Body of pancreas (tissue), 4 donors: ENCODE results near the gene OPALIN. TPM values are rescaled to one million over a fixed set of nuclear protein-coding genes. Genes with fewer than 3 reads are reported as not detected.

ENCODE experiments used
- ATAC-seq: fragments of 150-250 bp; one replicate; pipeline ENCODE4 v1.9.1; 2016
- DNase-seq, 4 donors: peaks; one replicate each; pipeline ENCODE4 v3.0.0-alpha.2; 2019
- H3K27ac ChIP-seq, 4 donors: fragments of 200-600 bp; sonication (generic); 1 replicate in 3 of 4; 2 replicates in 1 of 4; pipeline versions ENCODE4 v1.5.1 to v1.6.1; 2016 to 2019; ENCODE audit warnings: mild to moderate bottlenecking in 1 of 4, mixed read lengths in 1 of 4, moderate library complexity in 1 of 4
- H3K27me3 ChIP-seq, 2 donors: fragments of 200-600 bp; sonication (generic); one replicate each; pipeline ENCODE4 v1.6.0; 2016; ENCODE audit warnings: mild to moderate bottlenecking in 1 of 2
- H3K36me3 ChIP-seq, 2 donors: fragments of 200-600 bp; sonication (generic); replicated peaks in 1 of 2; 2 replicates each; pipeline ENCODE4 v1.5.1; 2016; ENCODE audit warnings: low read depth in 2 of 2; ENCODE audit not compliant: insufficient read depth in 1 of 2
- H3K4me1 ChIP-seq: fragments of 200-600 bp; sonication (generic); one replicate; pipeline ENCODE4 v1.6.0; 2016
- H3K4me3 ChIP-seq, 2 donors: fragments of 200-600 bp; sonication (generic); 1 replicate in 1 of 2; 2 replicates in 1 of 2; pipeline ENCODE4 v1.5.1; 2016 to 2019
- H3K9me3 ChIP-seq, 3 donors: fragments of 200-600 bp; sonication (generic); 1 replicate in 2 of 3; 2 replicates in 1 of 3; pipeline ENCODE4 v1.5.1; 2016
- POLR2A ChIP-seq, 3 donors: fragments of 450-650 bp; IDR thresholded peaks; one replicate each; pipeline ENCODE4 v1.6.1; 2016; ENCODE audit warnings: antibody characterized with exemption in 3 of 3, mild to moderate bottlenecking in 2 of 3
- WGBS, 2 donors: methylation state at CpG; one replicate each; pipeline ENCODE4 v1.1.5; 2017; 5-methylcytosine and 5-hydroxymethylcytosine counted together
- intact Hi-C: fragments of 100-400 bp; cut with DNase I; formaldehyde crosslinking; loops from one replicate; pipeline ENCODE4 v1.15.1; 2023
- total RNA-seq, 2 donors: library from RNA; depleted of rRNA; stranded (reverse); fragments of >200 nt; gene quantifications; one replicate each; pipeline ENCODE4 v1.1.0, GENCODE V29; 2016
- TF ChIP-seq, protein P1 (sequence below), 7 experiments: fragments of 450-650 bp in 4 of 7; fragments of 200-600 bp in 3 of 7; sonication (generic) in 3 of 7; IDR thresholded peaks; one replicate each; pipeline ENCODE4 v1.5.1; 2016 to 2019; ENCODE audit warnings: antibody characterized with exemption in 7 of 7

Gene OPALIN
- total RNA-seq, 2 donors from 2014 or later: not detected

DNA sequence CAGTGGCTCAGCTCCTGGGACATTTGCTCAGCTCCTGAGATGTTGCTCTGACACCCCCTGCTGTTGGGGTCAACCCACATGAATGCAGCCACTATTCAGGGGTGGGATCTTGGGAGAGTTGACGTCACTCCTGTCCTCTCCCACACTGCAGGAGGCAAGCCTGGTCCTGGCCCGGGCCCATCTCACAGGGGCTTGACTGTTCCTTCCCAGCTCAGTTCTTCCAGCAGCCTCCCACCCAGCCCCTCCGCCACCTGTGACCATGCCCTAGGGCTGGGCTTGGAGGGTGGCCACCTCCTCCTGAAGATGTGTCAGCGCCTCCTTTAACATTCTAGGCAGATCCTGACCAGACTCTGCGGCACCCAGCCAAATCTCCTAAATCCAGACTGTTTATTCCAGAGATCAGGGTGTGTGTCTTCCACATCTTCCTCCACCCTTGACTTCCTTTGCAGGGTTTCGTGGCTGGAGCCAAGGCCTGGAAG lies 19.1 kb upstream of the OPALIN start:
- Histone ChIP-seq H3K9me3 (no peaks in the 10 kb centered on the region), H3K36me3 (no peaks in the 10 kb centered on the region), H3K4me1 (peaks cover 7% of the 10 kb centered on the region), H3K27me3 (no peaks in the 10 kb centered on the region), H3K27ac (no peak overlapping the region), H3K4me3 (no peak overlapping the region)
- ATAC-seq (no peak), DNase-seq (peak in 1 of 4 donors; percentile 21)
- intact Hi-C loops: loop anchor here (5.0 kb wide), 1 partner anchor 134 kb away; the partner anchor contains the start of gene TLL2
- TF ChIP-seq, protein P1, sequence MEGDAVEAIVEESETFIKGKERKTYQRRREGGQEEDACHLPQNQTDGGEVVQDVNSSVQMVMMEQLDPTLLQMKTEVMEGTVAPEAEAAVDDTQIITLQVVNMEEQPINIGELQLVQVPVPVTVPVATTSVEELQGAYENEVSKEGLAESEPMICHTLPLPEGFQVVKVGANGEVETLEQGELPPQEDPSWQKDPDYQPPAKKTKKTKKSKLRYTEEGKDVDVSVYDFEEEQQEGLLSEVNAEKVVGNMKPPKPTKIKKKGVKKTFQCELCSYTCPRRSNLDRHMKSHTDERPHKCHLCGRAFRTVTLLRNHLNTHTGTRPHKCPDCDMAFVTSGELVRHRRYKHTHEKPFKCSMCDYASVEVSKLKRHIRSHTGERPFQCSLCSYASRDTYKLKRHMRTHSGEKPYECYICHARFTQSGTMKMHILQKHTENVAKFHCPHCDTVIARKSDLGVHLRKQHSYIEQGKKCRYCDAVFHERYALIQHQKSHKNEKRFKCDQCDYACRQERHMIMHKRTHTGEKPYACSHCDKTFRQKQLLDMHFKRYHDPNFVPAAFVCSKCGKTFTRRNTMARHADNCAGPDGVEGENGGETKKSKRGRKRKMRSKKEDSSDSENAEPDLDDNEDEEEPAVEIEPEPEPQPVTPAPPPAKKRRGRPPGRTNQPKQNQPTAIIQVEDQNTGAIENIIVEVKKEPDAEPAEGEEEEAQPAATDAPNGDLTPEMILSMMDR (IDR thresholded peaks at IDR 0.05): no peak
- no peak for TF ChIP-seq POLR2A (IDR thresholded peaks at IDR 0.05)
- WGBS, 2 donors: 78 to 82% methylated on average over 5 to 6 of the region's 6 CpGs

DNA sequence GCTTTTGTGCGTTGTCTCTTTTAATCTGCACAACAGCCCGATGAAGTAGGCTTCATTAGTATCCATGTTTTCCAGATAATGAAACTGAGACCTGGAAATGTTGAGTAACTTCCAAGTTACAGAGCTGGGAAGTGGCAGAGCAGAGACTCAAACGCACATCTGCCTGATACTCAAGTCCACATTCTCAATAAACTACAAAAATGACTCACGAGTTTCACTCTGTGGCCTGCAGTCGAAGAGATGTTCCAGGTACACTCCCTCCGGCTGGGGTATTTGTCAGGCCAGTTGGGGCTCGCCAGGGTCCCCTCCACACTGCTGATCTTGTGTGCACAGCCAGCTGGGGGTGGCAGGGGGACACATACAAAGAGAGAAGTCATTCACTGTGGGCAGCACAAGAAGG lies 17.7 kb upstream of the OPALIN start:
- H3K9me3 ChIP-seq: no peaks in the 10 kb centered on the region
- WGBS, 2 donors: 56 to 68% methylated on average over 7 of the region's 7 CpGs
- ATAC-seq (no peak), DNase-seq (no peak)
- TF ChIP-seq, protein P1 (IDR thresholded peaks at IDR 0.05): no peak
- no peak for TF ChIP-seq POLR2A (IDR thresholded peaks at IDR 0.05)
- H3K36me3 ChIP-seq: no peaks in the 10 kb centered on the region
- no peak overlapping the region for H3K27ac ChIP-seq
- no peak overlapping the region for H3K4me3 ChIP-seq
- H3K27me3 ChIP-seq: no peaks in the 10 kb centered on the region
- peaks cover 7% of the 10 kb centered on the region for H3K4me1 ChIP-seq
- intact Hi-C loops: loop anchor here (5.0 kb wide), 1 partner anchor 136 kb away; the partner anchor contains the start of gene TLL2

DNA sequence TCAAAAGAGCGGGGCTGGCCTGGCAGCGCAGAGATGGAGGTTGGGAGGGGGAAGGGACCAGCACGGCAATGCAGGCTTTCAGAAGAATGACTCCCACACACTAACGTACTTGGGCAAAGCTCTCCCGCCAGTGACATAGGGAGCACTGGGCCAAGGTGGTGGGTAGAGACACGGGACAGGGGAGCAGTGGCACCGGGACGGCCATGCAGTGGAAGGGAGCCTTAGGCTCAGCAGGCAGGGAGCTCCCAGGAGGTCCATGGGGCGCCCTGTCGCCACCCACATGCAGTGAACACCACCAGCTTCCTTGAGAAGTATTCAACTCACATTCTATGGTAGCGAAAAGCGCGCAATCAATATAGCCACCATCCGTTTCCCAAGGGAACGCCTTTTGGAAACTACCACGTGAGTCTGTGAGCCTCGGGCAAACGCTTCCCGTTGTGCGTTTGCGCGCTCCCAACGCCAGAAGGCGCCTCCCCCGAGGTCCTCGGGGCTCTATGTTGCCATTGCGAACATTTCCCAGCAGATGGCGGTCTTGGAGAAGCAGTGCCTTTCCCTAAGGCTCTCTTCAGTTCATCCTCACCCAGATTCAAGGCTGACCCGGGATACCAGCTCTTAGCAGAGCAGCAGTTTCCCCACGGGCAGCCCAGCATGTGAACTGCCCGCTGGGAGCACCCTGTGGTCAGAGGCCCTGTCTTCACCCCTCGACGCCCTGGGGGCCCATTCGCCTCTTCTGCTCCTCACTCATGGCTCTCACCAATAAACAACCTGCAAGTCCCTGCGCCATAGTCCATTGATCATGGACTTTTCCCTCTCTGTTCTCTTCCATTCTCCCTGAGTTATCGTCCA lies 16.4 kb upstream of the OPALIN start:
- Histone ChIP-seq H3K4me3 (no peak overlapping the region), H3K9me3 (no peaks in the 10 kb centered on the region), H3K27ac (no peak overlapping the region), H3K27me3 (no peaks in the 10 kb centered on the region), H3K4me1 (peaks cover 11% of the 10 kb centered on the region), H3K36me3 (no peaks in the 10 kb centered on the region)
- intact Hi-C loops: loop anchor here (5.0 kb wide), 1 partner anchor 137 kb away; the partner anchor contains the start of gene TLL2
- ATAC-seq (peak; percentile 93), DNase-seq (peak; percentile 88 to 92 (median 90))
- no peak for TF ChIP-seq POLR2A (IDR thresholded peaks at IDR 0.05)
- TF ChIP-seq, protein P1 (IDR thresholded peaks at IDR 0.05): peak; percentile 89 to 99 (median 98)
- 6 to 7% methylated on average over 34 to 36 of the region's 36 CpGs for WGBS, 2 donors

DNA sequence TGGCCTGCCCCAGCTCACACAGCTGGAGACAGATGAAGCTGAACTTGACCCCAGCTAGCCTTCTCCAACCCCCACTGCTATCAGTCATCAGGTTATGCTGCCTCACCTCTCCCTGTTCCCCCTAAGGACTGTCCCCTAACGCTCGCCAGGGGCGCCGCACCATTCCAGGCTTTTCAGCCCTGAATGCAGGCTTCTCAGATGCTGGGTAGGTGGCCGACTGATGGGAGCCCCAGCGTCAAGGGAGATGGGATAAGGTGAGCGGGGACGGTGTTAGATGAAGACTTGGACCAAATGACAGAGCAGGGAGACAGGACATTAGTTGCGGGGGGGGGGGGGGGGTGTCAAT lies 15.8 kb upstream of the OPALIN start:
- WGBS, 2 donors: 19 to 23% methylated on average over 9 of the region's 9 CpGs
- no peaks in the 10 kb centered on the region for H3K27me3 ChIP-seq
- no peak overlapping the region for H3K27ac ChIP-seq
- TF ChIP-seq, protein P1 (IDR thresholded peaks at IDR 0.05): no peak
- no peak for TF ChIP-seq POLR2A (IDR thresholded peaks at IDR 0.05)
- H3K36me3 ChIP-seq: no peaks in the 10 kb centered on the region
- no peaks in the 10 kb centered on the region for H3K9me3 ChIP-seq
- H3K4me1 ChIP-seq: peaks cover 11% of the 10 kb centered on the region
- no peak overlapping the region for H3K4me3 ChIP-seq
- intact Hi-C loops: no loop called here
- no peak for ATAC-seq
- no peak for DNase-seq
